NT2/D1 (cell line): ENCODE data around the gene PPM1F.

Experiments
- SUZ12 ChIP-seq: IDR thresholded peaks from 2 replicates; pipeline ENCODE4 v1.6.1; 2011; ENCODE audit not compliant: insufficient read length, insufficient read depth; ENCODE audit errors: extremely low read depth
- YY1 ChIP-seq: IDR thresholded peaks from 2 replicates; pipeline ENCODE4 v1.6.1; 2011; ENCODE audit not compliant: insufficient read length, insufficient read depth
- ZNF274 ChIP-seq: IDR thresholded peaks from 2 replicates; pipeline ENCODE4 v1.6.1; 2011; ENCODE audit warnings: mild to moderate bottlenecking, low read depth, low read length

GRCh38 chr22:21951931-21952465 is 650 bp downstream of the PPM1F start:
- TF ChIP-seq YY1 (no peak), ZNF274 (no peak), SUZ12 (no peak)
